Measurements from ENCODE around the gene CENATAC.
"Not testable (repeated sequence)": the region's sequence is repeated elsewhere in the genome, so short reads cannot be mapped to it uniquely, and the experiment has no call there.

Gene CENATAC

GRCh38 chr11:118997627-118998387, at the start of gene CENATAC:
CENATAC (plus strand) TSS chr11:118998138; CDS start chr11:118998198, 60 bp downstream.
- FAIRE-seq (no peak), DNase-seq (ENCODE audit: low spot score) (peak; percentile 75)

- FAIRE-seq (no peak), DNase-seq (ENCODE audit: low spot score) (no peak)
Measured at GRCh38 chr11:118953265-118953664, 44.7 kb upstream of the CENATAC start.

GRCh38 chr11:118953976-118954375, 44.0 kb upstream of the CENATAC start:
- not testable (repeated sequence) for DNase-seq (ENCODE audit: low spot score); FAIRE-seq

- no peak for FAIRE-seq
Measured at GRCh38 chr11:118956094-118956846, 41.7 kb upstream of the CENATAC start, which contains the start of gene UPK2. UPK2 (plus strand) TSS chr11:118956298; CDS start chr11:118956351, 53 bp downstream.

GRCh38 chr11:118956847-118957469, 41.0 kb upstream of the CENATAC start:
- no peak for DNase-seq (ENCODE audit: low spot score)
- FAIRE-seq, result no peak

More at GRCh38 chr11:118956094-118956846, 41.7 kb upstream of the CENATAC start, which contains the start of gene UPK2:
- peak; percentile 61 for DNase-seq (ENCODE audit: low spot score)

- no peak for FAIRE-seq
- no peak for DNase-seq (ENCODE audit: low spot score)
Measured at GRCh38 chr11:118957549-118957948, 40.4 kb upstream of the CENATAC start.

DNA sequence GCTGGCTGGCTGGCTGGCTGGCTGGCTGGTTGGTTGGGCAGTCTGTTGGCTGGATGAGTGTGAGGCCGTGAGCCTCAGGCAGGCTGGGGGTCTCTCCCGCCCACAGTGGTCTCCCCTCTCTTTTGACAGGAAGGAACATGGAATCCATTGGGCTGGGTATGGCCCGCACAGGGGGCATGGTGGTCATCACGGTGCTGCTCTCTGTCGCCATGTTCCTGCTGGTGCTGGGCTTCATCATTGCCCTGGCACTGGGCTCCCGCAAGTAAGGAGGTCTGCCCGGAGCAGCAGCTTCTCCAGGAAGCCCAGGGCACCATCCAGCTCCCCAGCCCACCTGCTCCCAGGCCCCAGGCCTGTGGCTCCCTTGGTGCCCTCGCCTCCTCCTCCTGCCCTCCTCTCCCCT, 40.0 kb upstream of the CENATAC start:
- DNase-seq (ENCODE audit: low spot score) (no peak), FAIRE-seq (no peak)

DNA sequence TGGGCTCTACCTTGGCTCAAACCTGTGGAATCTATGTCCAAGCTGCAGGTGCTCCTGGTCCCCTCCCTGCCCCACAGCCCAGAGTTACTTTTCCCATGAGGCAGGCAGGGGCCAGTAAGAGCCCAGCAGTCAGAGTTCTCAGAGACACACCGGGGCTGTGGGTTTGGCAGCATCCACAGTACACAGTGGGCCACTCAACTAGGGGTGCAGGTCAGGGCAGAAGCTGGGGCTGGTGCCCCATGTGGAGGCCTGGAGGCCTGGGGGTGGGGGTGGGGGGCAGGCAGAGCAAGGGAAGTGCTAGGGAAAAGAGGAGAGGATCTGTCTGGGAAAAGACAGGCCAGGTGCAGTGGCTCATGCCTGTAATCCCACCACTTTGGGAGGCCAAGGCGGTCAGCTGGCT, 39.4 kb upstream of the CENATAC start:
- no peak for DNase-seq (ENCODE audit: low spot score)
- FAIRE-seq, result no peak

GRCh38 chr11:118961189-118961588, 36.7 kb upstream of the CENATAC start:
- FAIRE-seq (no peak), DNase-seq (ENCODE audit: low spot score) (no peak)

DNA sequence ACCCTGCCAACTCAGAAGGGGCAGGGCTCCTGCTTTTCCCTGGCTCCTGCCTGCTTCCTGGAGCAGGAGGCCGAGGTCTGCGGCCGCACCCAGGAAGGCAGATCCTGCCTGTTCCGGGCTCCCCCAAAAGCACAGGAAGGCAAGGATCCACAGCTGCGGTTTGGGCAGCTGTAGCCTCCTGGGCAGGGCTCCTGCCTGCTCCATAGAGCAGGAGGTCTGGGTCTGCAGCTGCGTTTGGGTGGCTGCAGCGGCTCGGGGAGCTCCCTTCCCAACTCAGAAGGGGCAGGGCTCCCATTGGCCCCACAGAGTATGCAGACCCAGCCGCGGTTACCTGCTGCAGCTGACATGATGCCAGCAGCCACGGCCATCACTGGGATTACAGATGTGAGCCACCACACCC, 36.3 kb upstream of the CENATAC start:
- DNase-seq (ENCODE audit: low spot score) (no peak), FAIRE-seq (no peak)

- FAIRE-seq, result not testable (repeated sequence)
Measured at GRCh38 chr11:118969508-118969907, 28.4 kb upstream of the CENATAC start.

DNA sequence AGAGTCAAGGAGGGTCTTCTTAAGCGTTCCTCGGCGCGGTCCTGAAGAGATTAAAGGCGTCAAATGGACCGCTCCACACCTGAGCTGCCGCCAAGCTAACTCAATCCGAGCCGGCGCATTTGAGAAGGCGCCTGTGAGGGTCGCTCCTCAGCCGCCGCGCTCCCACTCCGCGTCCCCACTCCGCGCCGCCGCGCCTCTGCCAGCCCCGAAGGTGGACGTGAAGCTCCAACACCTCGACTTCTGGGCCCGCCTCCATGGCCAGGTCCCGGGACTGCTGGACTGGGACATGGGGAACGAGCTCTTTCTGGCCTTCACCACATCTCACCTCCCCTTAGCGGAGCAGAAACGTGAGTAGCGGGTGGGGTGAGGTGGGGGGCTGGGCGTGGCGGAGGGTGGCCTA, 26.3 kb upstream of the CENATAC start, which contains the start of gene FOXR1:
FOXR1 (plus strand) TSS at position 116 of the 400 bp plus-strand sequence; CDS start at position 287, 171 bp downstream.
- no peak for FAIRE-seq
- DNase-seq (ENCODE audit: low spot score), result no peak

More at GRCh38 chr11:118969508-118969907, 28.4 kb upstream of the CENATAC start:
- DNase-seq (ENCODE audit: low spot score), result not testable (repeated sequence)

DNA sequence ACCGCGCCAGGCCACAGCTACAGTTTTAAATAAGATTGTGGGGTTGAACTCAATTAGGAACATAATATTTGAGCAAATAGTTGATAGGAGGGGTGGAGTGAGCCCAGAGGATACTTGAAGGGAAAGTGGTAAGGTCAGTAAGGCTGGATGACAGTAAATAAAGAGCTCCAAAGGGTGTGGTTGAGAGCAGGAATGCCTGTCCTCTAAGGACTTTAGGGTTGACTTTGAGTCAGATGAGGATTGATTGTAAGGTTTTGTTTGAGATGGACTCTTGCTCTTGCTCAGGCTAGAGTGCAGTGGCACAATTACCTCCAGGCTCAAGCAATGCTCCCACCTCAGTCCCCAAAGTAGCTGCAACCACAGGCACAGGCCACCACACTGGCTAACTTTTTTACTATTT, 24.0 kb upstream of the CENATAC start:
- DNase-seq (ENCODE audit: low spot score) (no peak), FAIRE-seq (no peak)

GRCh38 chr11:118975771-118976709, 21.9 kb upstream of the CENATAC start:
- FAIRE-seq, result no peak

DNA sequence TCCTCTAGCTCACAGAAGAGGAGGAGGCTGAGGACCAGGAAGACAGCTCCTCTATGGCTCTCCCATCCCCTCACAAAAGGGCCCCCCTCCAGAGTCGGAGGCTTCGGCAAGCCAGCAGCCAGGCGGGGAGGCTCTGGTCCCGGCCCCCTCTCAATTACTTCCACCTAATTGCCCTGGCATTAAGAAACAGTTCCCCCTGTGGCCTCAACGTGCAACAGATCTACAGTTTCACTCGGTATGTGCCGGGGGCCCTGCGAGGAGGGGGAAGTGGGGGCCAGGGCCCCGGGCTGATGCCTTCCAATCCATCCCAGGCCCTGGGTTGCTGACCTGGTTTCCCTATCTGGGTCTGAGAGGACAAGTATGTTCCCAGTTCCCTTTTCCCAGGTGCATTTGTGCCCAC, 18.5 kb upstream of the CENATAC start:
- FAIRE-seq (no peak), DNase-seq (ENCODE audit: low spot score) (no peak)

More at GRCh38 chr11:118975771-118976709, 21.9 kb upstream of the CENATAC start:
- DNase-seq (ENCODE audit: low spot score), result no peak

DNA sequence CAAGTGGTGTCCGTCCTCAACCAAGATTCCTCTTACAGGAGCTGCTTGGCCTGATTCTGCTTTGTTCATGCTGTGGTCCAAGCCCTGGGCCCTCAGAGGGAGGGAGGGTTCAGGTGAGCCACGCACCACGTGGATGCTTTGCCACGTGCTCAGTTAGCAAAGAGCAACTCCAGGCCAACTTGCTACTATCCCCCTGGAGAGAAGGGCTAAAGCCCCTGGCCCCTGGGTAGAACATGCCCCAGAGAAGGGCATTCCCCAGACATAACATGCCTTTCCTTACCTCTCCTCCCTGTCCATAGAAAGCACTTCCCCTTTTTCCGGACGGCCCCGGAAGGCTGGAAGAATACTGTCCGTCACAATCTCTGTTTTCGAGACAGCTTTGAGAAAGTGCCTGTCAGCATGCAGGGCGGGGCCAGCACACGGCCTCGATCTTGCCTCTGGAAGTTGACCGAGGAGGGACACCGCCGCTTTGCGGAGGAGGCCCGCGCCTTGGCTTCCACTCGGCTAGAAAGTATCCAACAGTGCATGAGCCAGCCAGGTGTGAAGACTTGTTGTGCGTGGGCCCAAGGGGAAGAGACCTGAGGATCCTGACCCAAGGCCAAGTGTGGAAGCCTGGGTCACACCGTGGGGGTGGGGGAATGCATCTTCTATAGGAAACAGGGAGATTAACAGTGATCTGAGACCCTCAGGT, 17.6 kb upstream of the CENATAC start:
- FAIRE-seq (no peak), DNase-seq (ENCODE audit: low spot score) (no peak)

DNA sequence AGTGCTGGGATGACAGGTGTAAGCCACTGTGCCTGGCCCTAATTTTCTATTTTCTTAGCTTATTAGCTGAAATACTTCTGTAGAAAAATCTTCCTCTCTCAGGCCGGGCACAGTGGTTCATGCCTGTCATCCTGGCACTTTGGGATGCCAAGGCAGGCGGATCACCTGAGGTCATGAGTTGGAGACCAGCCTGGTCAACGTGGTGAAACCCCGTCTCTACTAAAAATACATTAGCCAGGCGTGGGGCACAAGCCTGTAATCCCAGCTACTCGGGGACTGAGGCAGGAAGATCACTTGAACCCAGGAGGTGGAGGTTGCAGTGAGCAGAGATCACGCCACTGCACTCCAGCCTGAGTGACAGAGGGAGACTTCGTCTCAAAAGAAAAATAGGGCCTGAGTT, 13.6 kb upstream of the CENATAC start:
- not testable (repeated sequence) for DNase-seq (ENCODE audit: low spot score); FAIRE-seq

DNA sequence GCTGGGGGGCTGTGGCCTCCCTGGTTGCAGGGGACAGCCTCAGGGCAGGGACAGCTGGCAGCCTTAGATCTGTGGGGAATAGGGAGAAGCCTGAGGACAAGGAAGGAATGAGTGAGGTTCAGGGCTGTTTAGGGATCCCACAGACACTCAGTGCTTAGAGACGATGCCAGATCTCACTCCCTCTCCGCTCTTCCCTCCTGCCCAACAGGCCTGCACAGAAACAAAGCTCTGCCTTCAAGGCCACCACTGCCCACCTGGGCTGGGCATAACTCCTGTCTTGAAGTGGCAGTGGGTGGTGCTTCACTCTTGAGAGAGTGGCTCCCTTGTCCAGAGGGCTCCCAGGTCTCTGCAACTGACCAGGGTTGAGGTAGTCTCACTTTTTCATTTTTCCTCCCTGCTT, 13.1 kb upstream of the CENATAC start:
- no peak for DNase-seq (ENCODE audit: low spot score)
- FAIRE-seq, result no peak

DNA sequence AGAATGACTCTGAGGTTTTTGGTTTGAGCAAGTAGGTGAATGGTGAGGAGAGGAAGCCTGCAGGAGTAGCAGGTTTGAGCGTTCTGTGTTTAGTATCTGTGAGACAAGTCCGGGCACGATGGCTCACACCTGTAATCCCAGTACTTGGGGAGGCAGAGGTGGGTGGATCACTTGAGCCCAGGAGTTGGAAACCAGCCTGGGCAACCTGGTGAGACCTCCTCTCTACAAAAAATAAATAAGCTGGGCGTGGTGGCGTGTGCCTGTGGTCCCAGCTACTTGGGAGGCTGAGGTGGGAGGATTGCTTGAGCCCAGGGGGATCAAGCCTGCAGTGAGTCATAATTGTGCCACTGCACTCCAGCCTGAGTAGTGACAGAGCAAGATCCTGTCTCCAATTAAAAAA, 9.7 kb upstream of the CENATAC start:
- FAIRE-seq (no peak), DNase-seq (ENCODE audit: low spot score) (no peak)

DNA sequence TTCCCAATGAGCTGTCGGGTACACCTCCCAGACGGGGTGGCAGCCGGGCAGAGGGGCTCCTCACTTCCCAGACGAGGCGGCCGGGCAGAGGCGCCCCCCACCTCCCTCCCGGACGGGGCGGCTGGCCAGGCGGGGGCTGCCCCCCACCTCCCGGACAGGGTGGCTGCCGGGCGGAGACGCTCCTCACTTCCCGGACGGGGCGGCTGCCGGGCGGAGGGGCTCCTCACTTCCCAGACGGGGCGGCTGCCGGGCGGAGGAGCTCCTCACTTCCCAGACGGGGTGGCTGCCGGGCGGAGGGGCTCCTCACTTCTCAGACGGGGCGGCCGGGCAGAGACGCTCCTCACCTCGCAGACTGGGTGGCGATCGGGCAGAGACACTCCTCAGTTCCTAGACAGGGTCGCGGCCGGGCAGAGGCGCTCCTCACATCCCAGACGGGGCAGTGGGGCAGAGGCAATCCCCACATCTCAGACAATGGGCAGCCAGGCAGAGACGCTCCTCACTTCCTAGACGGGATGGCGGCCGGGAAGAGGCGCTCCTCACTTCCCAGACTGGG, 6.4 kb upstream of the CENATAC start:
- not testable (repeated sequence) for FAIRE-seq; DNase-seq (ENCODE audit: low spot score)

Data from RCC 7860 (cell line).